NCI-H146 treated with DMSO at 0.1 percent for 48 hours (cell line): ENCODE results near the gene IL1RAPL1.

Source experiments
- DNase-seq: peaks from one replicate; lab custom pipeline; 2025; ENCODE audit not compliant: unreplicated experiment; lab: John Stamatoyannopoulos, UW

IL1RAPL1 gene

DNA sequence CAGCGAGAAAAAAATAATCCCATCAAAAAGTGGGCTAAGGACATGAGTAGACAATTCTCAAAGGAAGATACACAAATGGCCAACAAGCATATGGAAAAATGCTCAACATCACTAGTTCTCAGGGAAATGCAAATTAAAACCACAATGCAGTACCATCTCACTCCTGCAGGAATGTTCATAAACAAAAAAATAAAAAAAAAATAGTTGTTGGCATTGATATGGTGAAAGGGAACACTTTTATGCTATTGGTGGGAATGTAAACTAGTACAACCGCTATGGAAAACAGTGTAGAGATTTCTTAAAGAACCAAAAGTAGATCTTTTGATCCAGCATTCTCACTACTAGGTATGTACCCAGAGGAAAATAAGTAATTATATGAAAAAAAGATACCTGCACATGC, 1119.8 kb downstream of the IL1RAPL1 start:
- DNase-seq: no peak

- DNase-seq: no peak
Observed at GRCh38 chrX:29721152-29721551, 1133.9 kb downstream of the IL1RAPL1 start.

DNA sequence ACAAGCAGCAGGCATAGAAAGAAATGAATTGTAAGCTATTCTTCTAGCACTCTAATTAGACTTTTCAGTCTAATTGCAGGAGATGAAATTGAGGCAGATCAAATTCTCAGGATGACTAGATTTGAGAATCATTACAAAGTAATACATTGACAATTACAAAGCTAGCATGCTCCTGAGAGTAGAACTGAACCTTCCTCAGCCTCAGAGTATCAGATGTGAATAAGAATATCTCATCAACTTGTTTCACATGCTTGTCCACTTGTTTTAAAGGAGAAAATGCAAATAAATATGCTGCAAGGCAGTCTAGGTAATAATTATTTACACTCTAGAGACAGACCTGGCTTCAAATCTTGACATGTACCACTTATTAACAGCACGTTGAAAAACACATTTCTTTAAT, 1137.1 kb downstream of the IL1RAPL1 start:
- no peak for DNase-seq

DNA sequence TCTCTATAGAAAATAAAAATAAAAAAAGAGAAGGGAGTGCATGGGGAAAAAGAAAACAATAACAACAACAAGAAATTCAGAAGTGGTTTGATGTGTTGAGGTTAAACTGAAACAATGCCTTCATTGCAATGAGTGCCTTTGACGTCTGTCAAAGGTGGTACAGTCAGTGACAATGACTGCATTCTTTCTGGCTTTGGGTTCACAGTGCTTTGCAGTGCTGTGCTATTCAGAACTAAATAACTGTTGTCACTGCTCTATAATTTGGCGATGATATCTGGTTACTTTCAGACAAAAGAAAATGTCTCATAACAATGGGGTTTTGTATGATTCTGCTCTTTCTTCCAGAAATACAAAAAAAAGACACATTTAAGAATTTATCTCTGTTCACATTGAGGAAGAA, 1139.6 kb downstream of the IL1RAPL1 start:
- DNase-seq: no peak

GRCh38 chrX:29728639-29729038, 1141.4 kb downstream of the IL1RAPL1 start:
- DNase-seq: no peak

DNA sequence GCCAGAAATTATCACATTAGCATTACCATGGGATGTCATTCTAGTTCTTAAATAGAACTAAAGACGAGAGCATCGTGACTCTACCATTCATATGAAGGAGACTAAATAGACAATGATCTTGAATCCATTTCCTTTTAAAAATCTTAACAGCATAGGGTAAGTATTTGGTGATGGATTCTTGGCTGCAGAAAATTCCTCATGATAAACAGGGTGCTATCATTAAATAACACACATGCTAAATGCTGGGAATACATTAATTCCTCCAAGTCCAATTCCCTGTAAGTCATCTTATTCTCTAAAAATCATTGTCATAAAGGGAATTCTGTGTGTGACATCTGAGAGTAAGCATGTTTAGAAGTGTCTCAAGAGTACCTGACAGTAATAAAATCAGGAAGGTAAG, 1157.7 kb downstream of the IL1RAPL1 start:
- no peak for DNase-seq

DNA sequence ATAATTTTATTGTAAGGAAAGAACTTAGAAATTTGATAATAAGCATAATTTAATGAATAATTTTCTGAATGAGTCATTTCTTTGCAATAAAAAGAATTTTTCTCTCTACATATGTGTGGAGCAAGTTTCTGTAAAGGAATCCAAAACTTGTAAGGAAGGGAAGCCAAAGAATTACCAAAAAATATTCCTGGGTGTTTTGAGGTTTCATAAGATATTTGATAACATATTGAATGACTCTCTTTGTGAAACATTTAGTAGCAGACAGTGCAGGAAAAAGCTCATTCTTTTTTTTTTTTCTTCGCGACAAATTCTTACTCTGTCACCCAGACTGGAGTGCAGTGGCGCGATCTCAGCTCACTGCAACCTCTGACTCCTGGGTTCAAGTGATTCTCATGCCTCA, 1159.1 kb downstream of the IL1RAPL1 start:
- DNase-seq: no peak

- no peak for DNase-seq
Observed at GRCh38 chrX:29762006-29762405, 1174.8 kb downstream of the IL1RAPL1 start.

DNA sequence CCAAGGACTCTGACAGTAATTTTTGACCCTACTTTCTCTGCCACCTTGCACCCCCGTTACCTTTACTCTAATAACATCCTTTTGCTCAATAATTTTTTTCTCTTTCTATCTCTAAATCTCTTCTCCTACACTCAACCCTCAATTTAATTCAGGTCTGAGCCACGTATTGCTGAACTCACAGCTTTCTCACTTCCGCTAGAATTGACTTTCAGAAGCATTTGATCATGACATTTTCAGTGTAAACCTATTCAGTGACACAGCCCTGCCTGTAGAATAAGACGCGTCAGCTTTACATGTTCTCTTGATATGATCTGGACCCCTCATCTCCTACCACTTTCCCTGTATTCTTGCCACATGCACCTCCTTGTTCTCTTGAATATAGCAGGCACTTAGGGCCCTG, 1188.6 kb downstream of the IL1RAPL1 start:
- DNase-seq: no peak

GRCh38 chrX:29787656-29788055, 1200.4 kb downstream of the IL1RAPL1 start:
- DNase-seq: no peak

DNA sequence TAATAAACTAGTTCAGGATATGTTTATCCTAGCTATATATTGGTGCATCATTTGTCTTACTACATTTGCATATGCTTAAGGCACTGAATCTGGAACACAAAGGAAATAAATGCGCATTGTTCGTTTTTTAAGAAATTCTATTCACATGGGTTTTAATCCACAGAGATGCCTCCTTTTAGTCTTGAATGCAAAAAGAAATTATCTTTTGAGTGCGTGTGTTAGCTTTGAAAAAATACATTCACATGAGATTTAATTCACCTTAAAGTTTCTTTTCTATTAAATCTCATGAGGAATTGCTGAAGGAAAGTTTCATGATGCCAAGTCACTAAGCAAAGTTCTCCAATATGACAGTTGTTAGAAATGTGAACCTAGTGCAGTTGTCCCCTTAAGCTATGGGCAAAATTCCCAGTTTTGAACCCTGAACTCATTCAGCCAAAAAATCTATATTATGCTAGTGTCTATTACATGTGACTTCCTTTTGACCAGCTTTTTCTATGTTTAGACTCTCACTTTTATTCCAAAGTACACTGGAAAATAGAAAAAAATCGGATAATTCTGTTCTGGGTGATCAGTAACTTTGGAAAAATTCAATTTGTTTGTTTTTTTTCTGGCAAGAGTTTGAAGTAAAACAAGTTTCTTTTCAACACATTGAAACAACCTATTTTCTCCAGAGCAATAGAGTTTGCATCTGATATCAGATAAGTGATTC, 1201.9 kb downstream of the IL1RAPL1 start:
- DNase-seq: no peak

DNA sequence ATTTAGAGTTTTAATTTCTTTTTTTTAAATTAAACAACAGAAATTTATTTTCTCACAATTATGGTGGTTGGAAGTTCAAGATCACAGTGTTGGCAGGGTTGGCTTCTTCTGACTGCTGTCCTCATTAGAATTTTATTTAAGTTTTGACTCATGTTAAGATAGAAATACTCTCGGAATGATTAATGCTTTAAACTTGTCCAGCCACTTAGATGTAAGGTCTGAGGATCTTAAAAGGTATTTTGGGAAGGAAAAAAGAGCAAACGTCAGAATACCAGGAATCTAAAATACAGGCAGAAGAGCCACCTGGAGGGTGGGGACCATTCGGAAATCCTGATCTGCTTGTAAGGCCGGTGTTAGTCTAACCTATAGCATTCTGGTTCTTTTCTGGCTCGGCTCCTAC, 1205.1 kb downstream of the IL1RAPL1 start:
- no peak for DNase-seq

DNA sequence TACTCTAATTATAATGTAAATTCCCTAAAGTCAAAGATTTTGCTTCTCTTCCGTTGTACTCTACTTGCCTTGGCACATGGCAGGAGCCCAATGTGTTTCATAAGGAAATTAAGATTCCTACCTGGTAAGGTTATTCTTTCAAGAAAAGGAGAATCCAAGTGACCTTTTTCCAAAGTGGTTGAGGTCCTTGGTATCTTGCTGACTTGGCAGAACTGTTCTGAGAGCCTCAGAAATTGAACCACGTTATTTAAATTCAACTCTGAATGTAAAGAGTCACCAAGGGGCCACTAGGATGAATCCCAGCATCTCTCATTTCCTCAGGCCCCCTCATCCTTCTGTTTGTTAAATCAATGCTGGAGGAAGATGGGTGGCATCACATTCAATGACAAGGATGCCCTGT, 1209.9 kb downstream of the IL1RAPL1 start:
- no peak for DNase-seq

DNA sequence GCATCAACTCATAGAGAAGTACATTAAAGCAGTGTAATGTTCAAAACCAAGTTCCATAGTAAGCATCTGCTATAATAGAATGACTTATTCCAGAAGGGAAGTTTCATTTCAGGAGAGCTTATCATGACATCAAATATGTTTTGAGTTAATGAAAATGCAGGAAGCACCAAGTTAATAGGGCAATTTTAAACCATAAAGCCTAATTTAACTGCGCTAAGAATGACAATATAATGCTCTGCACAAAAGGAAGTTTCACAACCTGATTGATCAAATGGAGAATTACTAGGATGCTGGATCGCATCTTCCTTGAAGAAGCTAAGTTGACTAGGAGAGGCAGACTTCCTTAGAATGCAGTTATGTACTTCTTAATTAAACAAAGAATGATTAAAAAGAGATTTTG, 1211.2 kb downstream of the IL1RAPL1 start:
- DNase-seq: no peak

- no peak for DNase-seq
Observed at GRCh38 chrX:29813174-29813573, 1225.9 kb downstream of the IL1RAPL1 start.

DNA sequence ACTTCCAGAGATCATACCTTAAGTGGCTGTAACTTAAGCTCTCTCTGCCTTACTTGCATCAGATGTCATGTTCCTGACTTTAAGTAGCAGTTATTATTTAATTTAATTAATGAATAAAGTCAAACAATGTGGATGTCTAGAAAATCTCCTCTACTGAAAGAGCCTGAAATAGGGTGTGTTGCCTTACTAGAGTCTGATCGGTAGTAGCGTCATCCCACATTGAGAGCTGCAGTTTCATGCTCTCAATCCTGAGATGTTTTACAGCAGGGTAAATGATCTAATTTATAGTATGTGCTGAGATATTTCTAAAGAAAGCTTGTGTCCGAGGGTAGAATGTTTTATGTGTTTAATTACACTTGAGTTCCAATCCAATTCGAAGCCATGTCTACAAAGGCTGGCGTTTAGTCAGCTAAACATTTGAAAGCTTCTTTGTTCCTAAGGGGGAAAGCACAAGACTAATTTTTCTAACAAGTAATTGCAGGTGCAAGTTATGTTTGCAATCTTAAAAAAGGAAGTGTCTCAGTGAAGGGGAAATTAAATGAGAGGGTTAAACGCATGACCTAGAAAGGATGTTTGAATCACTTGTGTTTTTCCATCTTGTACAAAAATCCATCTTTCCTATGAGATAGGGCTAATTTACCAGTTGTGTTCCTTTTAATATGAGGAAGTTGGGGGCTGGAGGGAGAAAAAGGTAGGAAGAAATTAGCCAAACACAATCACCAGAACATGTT, 1237.1 kb downstream of the IL1RAPL1 start:
- DNase-seq: no peak

- DNase-seq: no peak
Observed at GRCh38 chrX:29826742-29827141, 1239.5 kb downstream of the IL1RAPL1 start.

- DNase-seq: no peak
Observed at GRCh38 chrX:29834311-29834710, 1247.1 kb downstream of the IL1RAPL1 start.

- DNase-seq: no peak
Observed at GRCh38 chrX:29834764-29835163, 1247.5 kb downstream of the IL1RAPL1 start.

DNA sequence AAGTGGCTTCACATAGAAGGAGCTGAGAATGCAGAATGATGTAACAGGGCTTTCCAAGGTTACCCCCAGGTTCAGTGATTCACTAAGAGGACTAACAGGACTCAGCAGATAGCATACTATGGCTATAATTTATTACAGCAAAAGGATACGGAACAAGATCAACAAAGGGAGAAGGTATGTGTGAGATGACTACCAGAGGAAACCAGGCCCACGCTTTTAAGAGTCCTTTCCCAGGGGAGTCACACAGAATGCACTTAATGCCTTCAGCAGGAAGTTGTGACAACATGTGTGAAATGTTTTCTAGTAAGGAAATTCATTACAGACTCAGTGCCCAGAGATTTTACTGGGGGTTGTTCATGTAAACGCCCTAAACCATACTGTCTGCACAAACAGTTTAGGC, 1254.5 kb downstream of the IL1RAPL1 start:
- no peak for DNase-seq

DNA sequence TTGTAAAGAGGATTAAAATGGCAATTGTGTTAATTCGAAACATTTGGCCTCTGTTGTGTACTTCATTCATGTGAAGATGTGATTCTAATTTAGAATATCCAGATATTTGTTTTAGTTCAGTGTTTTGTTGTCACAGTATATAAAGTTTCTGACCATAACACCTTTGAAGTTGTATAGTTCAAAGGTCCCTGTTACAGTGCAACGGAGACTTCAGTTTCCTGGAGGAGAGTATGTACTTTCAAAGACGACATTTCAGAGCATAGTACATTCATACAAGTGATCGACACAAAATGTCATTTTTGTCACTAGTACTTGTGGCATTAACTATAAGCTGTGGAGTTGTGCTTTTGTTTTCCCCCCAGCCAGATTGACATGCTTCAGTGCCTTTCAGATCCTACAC, 1255.3 kb downstream of the IL1RAPL1 start:
- DNase-seq: no peak

- no peak for DNase-seq
Observed at GRCh38 chrX:29851857-29852605, 1264.8 kb downstream of the IL1RAPL1 start.
